GM12878 (cell line): ENCODE data around the gene EXPH5.

Experiments
- NFXL1 ChIP-seq: fragments of 450-650 bp; IDR thresholded peaks from 2 replicates; pipeline ENCODE4 v1.6.1; 2017; ENCODE audit warnings: antibody characterized with exemption, mild to moderate bottlenecking, borderline replicate concordance
- TF ChIP-seq, protein P1 (sequence below), 3 experiments: IDR thresholded peaks in 2 of 3; conservative IDR thresholded peaks in 1 of 3; 2 replicates each; pipeline ENCODE4 v1.5.1; 2011; ENCODE audit warnings: low read depth in 3 of 3, low read length in 3 of 3, mild to moderate bottlenecking in 3 of 3, control low read depth in 2 of 3, moderate library complexity in 2 of 3, inconsistent platforms in 1 of 3, mixed read lengths in 1 of 3; ENCODE audit not compliant: control insufficient read depth in 2 of 3, insufficient read depth in 1 of 3; ENCODE audit errors: extremely low read depth in 1 of 3
- TF ChIP-seq, protein P2 (sequence below): fragments of 450-650 bp; IDR thresholded peaks from 2 replicates; pipeline ENCODE4 v1.6.1; 2017; ENCODE audit warnings: mild to moderate bottlenecking, low read depth, inconsistent platforms; ENCODE audit not compliant: poor library complexity, severe bottlenecking
- TF ChIP-seq, protein P3 (sequence below): IDR thresholded peaks from 2 replicates; pipeline ENCODE4 v1.6.1; 2012; ENCODE audit warnings: mild to moderate bottlenecking, low read depth, low read length

DNA sequence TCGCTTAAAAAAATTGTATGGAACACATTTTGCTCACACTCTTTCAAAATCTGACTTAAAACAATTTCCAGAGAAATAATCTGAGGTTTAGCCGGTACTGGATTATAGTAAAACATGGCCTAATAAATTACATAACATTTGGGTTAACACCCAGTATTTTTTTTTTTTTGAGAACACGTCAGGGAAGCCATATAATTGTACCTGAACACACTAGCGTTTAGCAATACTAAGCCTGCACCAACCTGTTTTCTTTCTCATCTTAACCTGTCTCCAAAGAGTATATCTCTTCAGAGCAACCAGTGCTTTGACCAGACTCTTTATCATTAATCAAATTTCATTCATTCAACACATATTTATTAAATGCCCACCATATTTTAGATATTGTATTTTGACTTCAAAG lies 93.4 kb downstream of the EXPH5 start:
- TF ChIP-seq, protein P1, sequence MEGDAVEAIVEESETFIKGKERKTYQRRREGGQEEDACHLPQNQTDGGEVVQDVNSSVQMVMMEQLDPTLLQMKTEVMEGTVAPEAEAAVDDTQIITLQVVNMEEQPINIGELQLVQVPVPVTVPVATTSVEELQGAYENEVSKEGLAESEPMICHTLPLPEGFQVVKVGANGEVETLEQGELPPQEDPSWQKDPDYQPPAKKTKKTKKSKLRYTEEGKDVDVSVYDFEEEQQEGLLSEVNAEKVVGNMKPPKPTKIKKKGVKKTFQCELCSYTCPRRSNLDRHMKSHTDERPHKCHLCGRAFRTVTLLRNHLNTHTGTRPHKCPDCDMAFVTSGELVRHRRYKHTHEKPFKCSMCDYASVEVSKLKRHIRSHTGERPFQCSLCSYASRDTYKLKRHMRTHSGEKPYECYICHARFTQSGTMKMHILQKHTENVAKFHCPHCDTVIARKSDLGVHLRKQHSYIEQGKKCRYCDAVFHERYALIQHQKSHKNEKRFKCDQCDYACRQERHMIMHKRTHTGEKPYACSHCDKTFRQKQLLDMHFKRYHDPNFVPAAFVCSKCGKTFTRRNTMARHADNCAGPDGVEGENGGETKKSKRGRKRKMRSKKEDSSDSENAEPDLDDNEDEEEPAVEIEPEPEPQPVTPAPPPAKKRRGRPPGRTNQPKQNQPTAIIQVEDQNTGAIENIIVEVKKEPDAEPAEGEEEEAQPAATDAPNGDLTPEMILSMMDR (IDR thresholded peaks at IDR 0.05 in 2 of 3, conservative IDR thresholded peaks at IDR 0.05 in 1 of 3; ENCODE audit: control insufficient read depth in 2 of 3, extremely low read depth in 1 of 3, insufficient read depth in 1 of 3, low read depth in 3 of 3, low read length in 3 of 3) = no peak
- TF ChIP-seq, protein P2, sequence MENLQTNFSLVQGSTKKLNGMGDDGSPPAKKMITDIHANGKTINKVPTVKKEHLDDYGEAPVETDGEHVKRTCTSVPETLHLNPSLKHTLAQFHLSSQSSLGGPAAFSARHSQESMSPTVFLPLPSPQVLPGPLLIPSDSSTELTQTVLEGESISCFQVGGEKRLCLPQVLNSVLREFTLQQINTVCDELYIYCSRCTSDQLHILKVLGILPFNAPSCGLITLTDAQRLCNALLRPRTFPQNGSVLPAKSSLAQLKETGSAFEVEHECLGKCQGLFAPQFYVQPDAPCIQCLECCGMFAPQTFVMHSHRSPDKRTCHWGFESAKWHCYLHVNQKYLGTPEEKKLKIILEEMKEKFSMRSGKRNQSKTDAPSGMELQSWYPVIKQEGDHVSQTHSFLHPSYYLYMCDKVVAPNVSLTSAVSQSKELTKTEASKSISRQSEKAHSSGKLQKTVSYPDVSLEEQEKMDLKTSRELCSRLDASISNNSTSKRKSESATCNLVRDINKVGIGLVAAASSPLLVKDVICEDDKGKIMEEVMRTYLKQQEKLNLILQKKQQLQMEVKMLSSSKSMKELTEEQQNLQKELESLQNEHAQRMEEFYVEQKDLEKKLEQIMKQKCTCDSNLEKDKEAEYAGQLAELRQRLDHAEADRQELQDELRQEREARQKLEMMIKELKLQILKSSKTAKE = no peak
- TF ChIP-seq, protein P3, sequence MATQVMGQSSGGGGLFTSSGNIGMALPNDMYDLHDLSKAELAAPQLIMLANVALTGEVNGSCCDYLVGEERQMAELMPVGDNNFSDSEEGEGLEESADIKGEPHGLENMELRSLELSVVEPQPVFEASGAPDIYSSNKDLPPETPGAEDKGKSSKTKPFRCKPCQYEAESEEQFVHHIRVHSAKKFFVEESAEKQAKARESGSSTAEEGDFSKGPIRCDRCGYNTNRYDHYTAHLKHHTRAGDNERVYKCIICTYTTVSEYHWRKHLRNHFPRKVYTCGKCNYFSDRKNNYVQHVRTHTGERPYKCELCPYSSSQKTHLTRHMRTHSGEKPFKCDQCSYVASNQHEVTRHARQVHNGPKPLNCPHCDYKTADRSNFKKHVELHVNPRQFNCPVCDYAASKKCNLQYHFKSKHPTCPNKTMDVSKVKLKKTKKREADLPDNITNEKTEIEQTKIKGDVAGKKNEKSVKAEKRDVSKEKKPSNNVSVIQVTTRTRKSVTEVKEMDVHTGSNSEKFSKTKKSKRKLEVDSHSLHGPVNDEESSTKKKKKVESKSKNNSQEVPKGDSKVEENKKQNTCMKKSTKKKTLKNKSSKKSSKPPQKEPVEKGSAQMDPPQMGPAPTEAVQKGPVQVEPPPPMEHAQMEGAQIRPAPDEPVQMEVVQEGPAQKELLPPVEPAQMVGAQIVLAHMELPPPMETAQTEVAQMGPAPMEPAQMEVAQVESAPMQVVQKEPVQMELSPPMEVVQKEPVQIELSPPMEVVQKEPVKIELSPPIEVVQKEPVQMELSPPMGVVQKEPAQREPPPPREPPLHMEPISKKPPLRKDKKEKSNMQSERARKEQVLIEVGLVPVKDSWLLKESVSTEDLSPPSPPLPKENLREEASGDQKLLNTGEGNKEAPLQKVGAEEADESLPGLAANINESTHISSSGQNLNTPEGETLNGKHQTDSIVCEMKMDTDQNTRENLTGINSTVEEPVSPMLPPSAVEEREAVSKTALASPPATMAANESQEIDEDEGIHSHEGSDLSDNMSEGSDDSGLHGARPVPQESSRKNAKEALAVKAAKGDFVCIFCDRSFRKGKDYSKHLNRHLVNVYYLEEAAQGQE = no peak
- no peak for TF ChIP-seq NFXL1
